ENCODE measurements around the gene OSGIN1. TPM values are rescaled to one million over a fixed set of nuclear protein-coding genes. Genes with fewer than 3 reads are reported as not detected.
"Not testable (repeated sequence)": the region's sequence is repeated elsewhere in the genome, so short reads cannot be mapped to it uniquely, and the experiment has no call there.

OSGIN1 gene
- total RNA-seq, 1 donor from 2014 or later: 89.4 TPM

- no peak for DNase-seq (ENCODE audit: low spot score)
- no peak for ATAC-seq
These were observed 12.9 kb upstream of the OSGIN1 start for GRCh38 chr16:83940119-83940518.

GRCh38 chr16:83940630-83941378 lies 12.2 kb upstream of the OSGIN1 start:
- DNase-seq (ENCODE audit: low spot score) (no peak), ATAC-seq (no peak)

GRCh38 chr16:83941546-83941945 lies 11.5 kb upstream of the OSGIN1 start:
- not testable (repeated sequence) for DNase-seq (ENCODE audit: low spot score); ATAC-seq

GRCh38 chr16:83942074-83942473 lies 11.0 kb upstream of the OSGIN1 start:
- no peak for ATAC-seq

GRCh38 chr16:83942815-83943515 lies 10.1 kb upstream of the OSGIN1 start:
- ATAC-seq (peak; percentile 67), DNase-seq (ENCODE audit: low spot score) (peak; percentile 88)

More at GRCh38 chr16:83942074-83942473, 11.0 kb upstream of the OSGIN1 start:
- DNase-seq (ENCODE audit: low spot score): no peak

DNA sequence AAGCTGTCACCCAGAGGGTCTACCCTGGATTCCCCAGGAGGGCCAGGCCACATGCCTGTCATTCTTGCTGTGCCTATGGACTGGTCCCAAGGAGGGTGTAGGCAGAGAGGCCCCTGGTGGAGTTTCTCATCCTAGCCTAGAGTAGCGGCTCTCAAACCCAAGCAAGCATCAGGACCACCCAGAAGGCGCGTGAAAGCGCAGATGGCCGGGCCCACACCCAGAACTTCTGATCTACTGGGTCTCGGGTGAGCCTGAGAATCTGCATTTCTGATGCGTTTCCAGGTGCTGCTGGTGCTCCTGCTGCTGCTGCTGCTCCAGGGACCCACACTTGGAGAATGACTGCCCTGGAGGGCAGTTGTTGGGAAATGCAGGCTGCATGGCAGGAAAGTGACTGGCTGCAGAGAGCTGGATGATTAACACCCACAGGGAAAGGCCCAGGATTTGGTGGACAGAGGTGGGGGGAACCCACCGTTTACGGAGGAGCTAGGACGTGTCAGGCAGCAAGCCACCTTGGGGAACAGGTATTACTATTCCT lies 9.5 kb upstream of the OSGIN1 start:
- ATAC-seq: peak; percentile 34
- DNase-seq (ENCODE audit: low spot score): no peak

GRCh38 chr16:83945587-83945986 lies 7.5 kb upstream of the OSGIN1 start:
- DNase-seq (ENCODE audit: low spot score): no peak
- ATAC-seq: no peak

DNA sequence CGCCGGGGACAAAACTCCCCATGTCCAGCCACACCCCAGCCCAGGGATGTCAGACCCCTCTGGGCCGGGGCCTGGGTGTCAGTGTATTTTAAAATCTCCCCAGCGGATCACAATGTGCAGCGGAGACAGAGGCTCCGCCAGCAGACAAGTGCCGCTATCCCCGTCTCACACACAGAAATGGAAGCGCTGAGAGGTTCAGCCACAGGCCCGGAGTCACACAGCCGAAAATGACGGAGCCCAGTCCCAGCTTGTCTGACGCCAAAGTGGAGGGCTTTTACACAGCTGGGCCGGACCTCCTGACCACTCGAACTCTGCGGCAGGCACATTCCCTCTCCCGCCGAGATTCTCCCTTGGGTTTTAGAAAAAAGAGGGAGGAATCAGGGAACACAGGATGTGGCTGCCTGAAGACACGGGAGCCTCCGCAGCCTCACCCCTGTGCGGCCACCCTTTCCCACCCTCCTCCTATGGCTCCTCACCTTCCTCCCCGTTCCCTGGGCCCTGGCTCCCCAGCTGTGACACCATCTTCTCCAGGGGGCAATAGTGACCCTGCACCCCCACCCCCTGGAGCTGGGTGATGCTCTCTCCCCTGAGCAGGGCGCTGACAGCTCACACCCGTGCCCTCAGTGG lies 6.8 kb upstream of the OSGIN1 start:
- ATAC-seq (peak; percentile 5), DNase-seq (ENCODE audit: low spot score) (no peak)

GRCh38 chr16:83946781-83947566 lies 6.1 kb upstream of the OSGIN1 start:
- DNase-seq (ENCODE audit: low spot score) (peak; percentile 69), ATAC-seq (peak; percentile 56)

- ATAC-seq: peak; percentile 56
- peak; percentile 85 for DNase-seq (ENCODE audit: low spot score)
These were observed 5.3 kb upstream of the OSGIN1 start for GRCh38 chr16:83947642-83948234.

DNA sequence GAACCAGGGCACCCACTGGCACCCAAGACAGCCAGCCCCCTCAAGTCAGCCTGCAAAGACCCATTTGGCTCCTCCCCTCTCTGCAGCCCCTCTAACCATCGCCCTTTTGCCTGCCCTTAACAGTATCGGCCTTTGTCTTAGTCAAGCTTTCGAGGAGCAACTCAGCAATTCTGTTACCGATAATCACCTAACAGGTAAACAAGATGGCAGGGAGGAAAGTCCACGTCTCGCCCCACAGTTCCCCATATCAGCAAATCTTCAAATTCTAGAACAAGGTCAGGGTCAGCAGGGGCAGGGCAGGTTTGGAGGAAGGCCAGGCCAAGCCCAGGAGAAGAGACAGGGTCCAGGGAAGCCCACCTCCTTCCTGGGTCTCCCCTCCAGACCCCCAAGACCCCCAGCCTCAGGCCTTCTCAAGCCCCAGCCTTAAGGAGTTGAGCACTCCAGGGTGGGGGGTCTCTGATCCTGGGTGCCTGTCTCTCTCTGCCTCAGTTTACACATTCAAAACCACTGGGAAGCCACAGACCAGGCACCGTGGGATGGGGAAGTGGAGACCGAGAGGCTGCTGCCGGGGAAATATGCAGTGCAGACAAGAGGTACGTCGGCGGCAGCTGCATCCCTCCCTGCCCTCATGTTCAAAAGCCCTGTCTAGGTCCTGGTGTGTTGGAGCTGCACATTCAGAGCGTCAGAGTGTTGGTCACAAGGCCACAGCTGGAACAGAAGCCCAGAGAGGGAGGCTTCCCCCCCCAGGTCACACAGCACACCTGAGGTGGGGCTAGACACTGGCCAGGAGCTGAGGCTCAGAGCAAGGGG lies 3.9 kb upstream of the OSGIN1 start:
- no peak for DNase-seq (ENCODE audit: low spot score)
- no peak for ATAC-seq

DNA sequence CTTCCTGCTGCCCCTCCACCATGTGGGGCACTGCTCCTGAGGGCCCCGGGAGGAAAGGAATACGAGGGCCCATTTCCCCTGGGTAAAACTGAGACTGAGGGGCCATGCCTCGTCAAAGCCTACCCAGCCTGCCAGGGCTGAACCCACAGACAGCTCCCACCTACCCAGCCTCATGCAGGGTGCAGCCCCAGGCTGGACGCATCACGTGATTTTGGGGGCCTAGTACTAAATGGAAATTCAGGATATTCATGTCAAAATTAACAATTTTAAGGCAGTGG lies 3.4 kb upstream of the OSGIN1 start:
- ATAC-seq: no peak

GRCh38 chr16:83950862-83951399 lies 2.1 kb upstream of the OSGIN1 start:
- not testable (repeated sequence) for DNase-seq (ENCODE audit: low spot score); ATAC-seq

More for the DNA sequence above, 3.4 kb upstream of the OSGIN1 start:
- no peak for DNase-seq (ENCODE audit: low spot score)

DNA sequence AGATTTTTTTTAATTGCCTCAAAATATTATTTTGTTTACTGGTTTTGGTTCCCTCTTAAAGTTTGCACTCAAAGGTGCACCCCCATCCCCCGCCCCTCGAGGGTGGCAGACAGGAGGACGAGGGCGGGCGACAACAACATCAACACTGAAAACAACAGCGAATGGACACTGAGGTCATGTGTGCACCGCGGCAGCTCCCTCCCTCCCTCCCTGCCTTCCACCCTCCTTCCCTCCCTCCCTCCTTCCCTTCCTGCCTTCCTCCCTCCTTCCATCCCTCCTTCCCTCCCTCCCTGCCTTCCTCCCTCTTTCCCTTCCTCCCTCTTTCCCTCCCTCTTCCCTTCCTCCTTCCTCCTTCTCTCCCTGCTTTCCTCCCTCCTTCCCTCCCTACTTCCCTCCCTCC lies 1.5 kb upstream of the OSGIN1 start:
- no peak for ATAC-seq
- no peak for DNase-seq (ENCODE audit: low spot score)

GRCh38 chr16:83952587-83952939 lies 477 bp upstream of the OSGIN1 start:
- peak; percentile 82 for DNase-seq (ENCODE audit: low spot score)
- ATAC-seq: peak; percentile 53

DNA sequence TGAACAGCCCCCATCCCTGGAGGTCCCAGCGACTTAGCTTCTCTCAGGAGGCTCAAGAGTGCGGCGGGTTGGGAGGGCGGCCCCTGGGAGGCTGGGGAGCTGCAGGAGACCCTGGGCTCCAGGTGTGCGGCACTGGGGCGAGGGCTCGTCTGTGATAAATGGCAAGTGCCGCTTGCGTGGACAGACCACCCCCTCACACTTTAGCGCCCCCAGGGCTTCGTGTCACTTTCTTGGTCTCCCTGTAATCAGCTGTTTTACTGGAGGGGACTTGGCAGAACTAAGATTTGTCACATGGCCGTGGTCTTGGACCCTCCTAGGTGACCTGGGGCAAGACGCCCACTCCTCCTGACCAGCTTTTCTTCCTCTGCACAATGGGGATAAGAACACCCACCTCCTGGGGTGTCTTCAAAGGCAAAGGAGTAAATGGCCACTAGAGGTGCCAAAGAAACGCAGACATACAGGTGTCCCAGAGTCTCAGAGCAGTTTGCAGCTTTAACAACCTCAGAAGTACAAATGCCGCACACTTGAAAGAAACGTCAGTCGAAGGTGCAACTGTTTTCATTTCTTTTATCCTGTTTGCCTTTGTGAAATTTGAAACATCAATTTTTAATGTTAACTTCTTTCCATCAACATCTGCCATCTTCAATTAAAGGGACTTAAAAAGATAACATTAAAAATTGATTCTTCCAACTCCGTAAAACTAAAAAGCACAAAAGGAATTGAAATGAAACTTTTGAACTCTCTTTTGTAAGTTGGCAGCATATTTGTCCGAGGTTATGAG lies 946 bp downstream of the OSGIN1 start:
- DNase-seq (ENCODE audit: low spot score) (no peak), ATAC-seq (peak; percentile 25)

DNA sequence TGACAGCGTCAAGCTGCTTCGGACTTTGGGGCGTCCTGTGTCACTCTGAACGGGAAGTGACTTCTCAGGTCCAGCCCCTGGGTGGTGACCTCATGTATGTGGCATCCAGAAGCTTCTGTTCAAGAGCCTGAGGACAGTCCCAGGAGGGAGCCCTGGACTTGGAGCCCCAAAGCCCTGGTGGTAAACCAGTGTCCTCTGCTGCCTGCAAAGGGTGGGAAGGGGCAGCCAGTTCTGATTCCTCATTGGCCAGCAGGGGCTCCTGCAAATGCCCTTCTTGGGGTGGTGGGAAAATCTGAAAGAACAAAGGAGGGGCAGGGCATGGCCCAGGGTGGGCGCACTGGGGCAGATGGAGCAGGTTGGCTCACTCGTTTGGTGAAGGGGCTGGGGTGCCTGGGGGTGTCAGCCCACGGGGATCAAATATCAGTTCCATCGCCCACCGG lies 1.6 kb downstream of the OSGIN1 start:
- peak; percentile 67 for DNase-seq (ENCODE audit: low spot score)
- ATAC-seq: peak; percentile 7

- ATAC-seq: no peak
- DNase-seq (ENCODE audit: low spot score): no peak
These were observed 2.4 kb downstream of the OSGIN1 start for GRCh38 chr16:83955218-83956130.

All from left lobe of liver (tissue), 2 donors.